Measurements from ENCODE around the gene CDH23.

DNA sequence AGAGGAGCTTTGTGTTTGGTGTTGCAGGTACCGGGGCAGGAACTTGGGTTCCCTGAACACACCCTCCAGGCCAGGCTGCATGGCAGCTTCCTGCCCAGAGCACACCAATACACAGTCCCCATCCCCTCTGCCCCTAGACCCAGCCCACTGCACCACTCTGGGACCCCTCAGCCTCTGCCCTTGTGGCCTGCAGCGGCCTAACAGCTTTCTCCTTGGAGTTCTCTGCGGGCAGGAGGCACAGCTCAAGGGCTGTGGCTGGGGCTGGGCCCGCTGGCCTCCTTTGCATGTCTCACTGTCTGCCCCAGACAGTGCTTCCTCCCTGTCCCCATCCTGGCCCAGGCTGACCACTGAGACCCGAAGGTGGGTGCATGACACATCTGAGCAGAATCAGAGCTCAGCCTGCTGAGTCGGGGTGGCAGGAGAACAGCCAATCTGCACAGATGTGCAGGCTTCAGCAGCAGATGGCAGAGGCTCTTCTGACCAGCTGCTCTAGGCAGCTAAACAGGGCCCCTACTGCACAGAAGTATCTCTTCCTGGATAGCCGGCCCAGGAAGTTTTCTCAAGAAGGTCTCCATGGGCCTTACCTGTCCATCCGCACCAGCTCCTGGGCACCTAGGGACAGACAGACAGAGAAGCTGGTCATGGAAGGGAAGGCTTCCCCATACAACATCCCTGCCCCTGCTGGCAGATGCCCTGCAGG, 355.8 kb downstream of the CDH23 start:
- TF ChIP-seq, protein P1, sequence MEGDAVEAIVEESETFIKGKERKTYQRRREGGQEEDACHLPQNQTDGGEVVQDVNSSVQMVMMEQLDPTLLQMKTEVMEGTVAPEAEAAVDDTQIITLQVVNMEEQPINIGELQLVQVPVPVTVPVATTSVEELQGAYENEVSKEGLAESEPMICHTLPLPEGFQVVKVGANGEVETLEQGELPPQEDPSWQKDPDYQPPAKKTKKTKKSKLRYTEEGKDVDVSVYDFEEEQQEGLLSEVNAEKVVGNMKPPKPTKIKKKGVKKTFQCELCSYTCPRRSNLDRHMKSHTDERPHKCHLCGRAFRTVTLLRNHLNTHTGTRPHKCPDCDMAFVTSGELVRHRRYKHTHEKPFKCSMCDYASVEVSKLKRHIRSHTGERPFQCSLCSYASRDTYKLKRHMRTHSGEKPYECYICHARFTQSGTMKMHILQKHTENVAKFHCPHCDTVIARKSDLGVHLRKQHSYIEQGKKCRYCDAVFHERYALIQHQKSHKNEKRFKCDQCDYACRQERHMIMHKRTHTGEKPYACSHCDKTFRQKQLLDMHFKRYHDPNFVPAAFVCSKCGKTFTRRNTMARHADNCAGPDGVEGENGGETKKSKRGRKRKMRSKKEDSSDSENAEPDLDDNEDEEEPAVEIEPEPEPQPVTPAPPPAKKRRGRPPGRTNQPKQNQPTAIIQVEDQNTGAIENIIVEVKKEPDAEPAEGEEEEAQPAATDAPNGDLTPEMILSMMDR (IDR thresholded peaks at IDR 0.05), result no peak
- TF ChIP-seq POLR2A (IDR thresholded peaks at IDR 0.05), result no peak

Data from adrenal gland (tissue), 5 donors.